ENCODE data around the gene ATG4B.
"Not testable (repeated sequence)": the region's sequence is repeated elsewhere in the genome, so short reads cannot be mapped to it uniquely, and the experiment has no call there.

The ATG4B gene

GRCh38 chr2:241637018-241637794 is at the start of gene ATG4B, which contains the start of gene THAP4:
Gene ATG4B, plus strand, starts transcription at chr2:241637693. Its CDS starts 22 bp downstream, at chr2:241637715.
Gene THAP4, minus strand, starts transcription at chr2:241637158. Its CDS starts 141 bp downstream, at chr2:241637017.
- DNase-seq (ENCODE audit: low read depth) = peak; percentile 85

DNA sequence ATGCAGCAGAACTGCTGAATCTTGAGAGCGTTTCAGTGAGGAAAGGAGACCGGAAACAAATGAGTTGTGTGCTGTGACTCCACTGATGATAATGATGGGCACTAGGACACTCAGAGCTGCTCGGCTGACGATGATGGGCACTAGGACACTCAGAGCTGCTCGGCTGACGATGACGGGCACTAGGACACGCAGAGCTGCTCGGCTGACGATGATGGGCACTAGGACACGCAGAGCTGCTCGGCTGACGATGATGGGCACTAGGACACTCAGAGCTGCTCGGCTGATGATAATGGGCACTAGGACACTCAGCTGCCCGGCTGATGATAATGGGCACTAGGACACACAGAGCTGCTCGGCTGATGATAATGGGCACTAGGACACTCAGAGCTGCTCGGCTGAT is 47.6 kb upstream of the ATG4B start:
- not testable (repeated sequence) for DNase-seq (ENCODE audit: low read depth)

- not testable (repeated sequence) for DNase-seq (ENCODE audit: low read depth)
Measured at GRCh38 chr2:241590496-241591455, 46.7 kb upstream of the ATG4B start.

- DNase-seq (ENCODE audit: low read depth) = no peak
Measured at GRCh38 chr2:241592126-241592845, 45.2 kb upstream of the ATG4B start.

GRCh38 chr2:241593271-241593670 is 44.2 kb upstream of the ATG4B start:
- DNase-seq (ENCODE audit: low read depth) = no peak

DNA sequence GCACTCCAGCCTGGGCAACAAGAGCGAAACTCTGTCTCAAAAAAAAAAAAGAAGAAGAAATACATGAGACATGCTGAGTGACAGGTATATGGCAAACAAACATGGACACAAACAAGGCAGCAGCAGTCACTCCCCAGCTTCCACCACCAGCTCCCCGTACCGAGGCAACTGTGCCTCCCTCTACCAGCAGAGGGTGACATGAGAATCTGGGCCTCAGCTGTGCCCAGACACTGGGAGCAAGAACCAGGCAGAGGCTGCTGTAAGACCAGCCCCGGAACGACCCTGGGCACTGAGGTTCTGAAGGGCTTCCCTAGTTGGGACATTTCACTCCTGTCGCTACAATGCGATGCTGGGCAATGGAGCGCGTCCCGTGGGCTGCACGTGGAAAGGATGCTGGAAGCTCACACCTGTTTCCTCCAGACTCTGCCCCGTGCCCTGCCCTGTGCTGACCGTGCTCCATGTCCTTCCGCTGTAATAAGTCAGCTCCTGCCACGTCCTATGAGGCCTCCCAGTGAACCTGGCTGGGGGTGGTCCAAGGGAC is 41.8 kb upstream of the ATG4B start:
- no peak for DNase-seq (ENCODE audit: low read depth)

DNA sequence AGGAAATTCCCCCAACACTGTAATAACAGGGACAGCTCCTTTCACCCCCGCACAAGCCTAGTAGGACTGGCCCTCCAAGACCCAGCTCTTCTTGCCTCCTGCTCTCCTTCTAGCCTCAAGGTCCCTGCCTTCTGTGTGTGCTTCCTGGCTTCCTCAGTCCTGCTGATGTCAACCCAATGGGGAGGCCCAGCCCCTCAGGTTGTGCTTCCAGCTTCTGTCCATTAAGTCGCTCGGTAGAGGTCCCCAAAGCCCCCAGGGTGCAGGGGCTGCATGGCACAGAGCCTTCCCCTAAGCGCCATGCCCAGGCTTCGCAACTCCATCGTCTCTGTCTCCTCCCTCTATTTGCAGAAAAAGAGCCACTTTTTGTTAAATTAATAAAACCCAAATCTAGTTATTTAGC is 39.9 kb upstream of the ATG4B start:
- DNase-seq (ENCODE audit: low read depth) = no peak

- DNase-seq (ENCODE audit: low read depth) = no peak
Measured at GRCh38 chr2:241598061-241598460, 39.4 kb upstream of the ATG4B start.

DNA sequence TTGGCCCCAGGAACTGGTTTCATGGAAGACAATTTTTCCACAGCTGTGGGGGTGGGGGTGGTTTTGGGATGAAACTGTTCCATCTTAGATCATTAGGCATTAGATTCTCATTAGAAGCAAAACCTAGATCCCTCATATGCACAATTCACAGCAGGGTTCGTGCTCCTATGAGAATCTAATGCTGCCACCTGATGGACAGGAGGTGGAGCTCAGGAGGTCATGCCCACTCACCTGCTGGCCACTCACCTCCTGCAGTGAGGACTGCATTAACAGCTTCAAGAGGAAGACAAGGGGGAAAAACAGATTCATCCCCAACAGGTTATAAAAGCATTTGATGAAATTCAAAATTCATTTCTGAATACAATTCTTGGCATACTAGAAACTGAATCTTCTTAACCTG is 39.0 kb upstream of the ATG4B start:
- DNase-seq (ENCODE audit: low read depth) = no peak

DNA sequence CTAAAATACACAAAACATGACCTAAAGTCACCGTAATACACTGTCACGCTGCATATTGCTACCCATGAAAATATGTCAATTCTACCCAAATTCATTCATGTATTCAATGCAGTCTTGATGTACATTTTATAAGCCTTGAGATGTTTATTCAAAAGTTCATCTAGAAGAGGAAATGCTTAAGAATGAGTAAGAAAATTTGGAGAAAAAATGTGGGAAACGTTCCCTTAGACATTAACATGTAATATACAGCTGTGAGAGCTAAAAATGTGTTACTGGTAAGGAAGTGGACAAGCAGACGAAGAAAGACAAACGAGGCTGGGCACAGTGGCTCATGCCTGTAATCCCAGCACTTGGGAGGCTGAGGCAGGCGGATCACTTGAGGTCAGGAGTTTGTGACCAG is 37.9 kb upstream of the ATG4B start:
- DNase-seq (ENCODE audit: low read depth) = peak; percentile 61

DNA sequence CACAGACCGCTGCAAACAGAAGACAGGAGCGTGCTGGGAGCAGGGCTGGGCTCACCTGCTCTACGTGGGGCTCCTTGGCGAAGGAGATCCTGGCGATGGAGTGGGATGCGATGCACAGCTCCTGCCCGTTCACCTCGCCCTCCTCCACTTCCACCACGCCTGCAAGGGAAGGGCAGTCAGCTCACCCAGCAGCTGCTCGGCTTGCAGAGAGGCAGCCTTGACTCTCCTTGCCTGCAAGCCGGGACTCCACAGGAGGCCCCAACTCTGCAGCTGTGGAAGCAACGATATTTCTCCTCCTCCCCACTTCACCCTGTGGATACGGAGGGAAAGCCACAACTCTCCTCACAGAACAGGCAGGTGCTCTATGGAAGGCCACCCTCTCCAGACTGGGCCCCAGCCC is 35.7 kb upstream of the ATG4B start:
- DNase-seq (ENCODE audit: low read depth) = no peak

DNA sequence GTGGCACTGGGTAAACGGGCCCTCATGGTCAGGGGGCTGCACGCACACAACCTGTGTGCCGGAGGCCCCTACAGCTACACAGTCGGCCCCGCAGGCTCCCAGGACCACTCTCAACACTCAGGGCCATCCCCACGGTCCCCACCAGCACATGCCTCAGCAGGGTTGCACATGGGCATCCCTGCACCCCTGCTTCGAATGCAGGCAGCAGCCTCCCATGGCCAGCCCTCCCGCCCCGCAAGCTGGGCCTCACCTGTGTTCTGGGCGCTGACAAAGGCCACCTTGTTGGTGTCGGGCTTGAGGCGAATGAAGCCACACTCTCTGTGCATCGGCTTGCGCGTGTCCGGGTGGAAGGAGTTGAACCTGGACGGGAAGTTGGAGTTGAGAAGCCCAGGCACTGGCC is 34.8 kb upstream of the ATG4B start:
- DNase-seq (ENCODE audit: low read depth) = no peak

DNA sequence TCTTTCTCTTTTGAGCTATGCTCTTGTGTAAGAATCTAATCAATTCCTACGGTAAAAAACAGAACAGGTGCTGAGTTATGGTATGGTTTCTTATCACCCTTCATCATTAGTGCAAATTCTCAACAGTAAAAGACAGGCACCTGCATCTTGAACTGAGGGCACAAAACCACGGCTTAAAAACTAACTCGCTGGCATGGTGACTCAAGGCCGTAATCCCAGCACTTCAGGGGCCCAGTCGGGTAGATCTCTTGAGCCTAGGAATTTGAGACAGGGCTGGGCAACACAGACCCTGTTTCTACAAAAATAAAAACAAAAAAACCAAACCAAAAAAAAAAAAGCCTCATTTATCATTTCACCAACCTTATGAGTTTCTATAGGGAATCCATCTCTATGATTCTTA is 33.8 kb upstream of the ATG4B start:
- DNase-seq (ENCODE audit: low read depth) = no peak

- no peak for DNase-seq (ENCODE audit: low read depth)
Measured at GRCh38 chr2:241606186-241606585, 31.3 kb upstream of the ATG4B start.

- DNase-seq (ENCODE audit: low read depth) = no peak
Measured at GRCh38 chr2:241607162-241607885, 30.2 kb upstream of the ATG4B start.

DNA sequence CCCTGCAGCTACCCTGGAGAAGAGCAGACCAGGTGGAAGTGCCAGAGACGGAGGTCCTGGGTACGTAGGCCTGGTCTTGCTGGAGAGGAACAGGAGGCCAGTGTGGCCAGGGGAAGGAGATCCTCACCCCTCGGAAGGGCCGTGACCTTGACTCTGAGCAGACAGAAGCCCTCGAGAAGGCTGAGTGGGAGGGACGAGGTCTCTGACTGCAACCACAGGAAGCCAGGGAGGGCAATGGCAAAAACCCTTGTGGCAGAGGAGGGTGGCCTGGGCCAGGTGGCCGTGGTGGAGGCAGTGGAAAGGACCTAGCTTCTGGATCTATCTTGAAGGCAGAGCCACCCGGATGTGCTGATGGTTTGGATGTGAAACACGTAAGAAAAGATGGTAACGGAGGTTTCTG is 28.6 kb upstream of the ATG4B start:
- DNase-seq (ENCODE audit: low read depth) = no peak

DNA sequence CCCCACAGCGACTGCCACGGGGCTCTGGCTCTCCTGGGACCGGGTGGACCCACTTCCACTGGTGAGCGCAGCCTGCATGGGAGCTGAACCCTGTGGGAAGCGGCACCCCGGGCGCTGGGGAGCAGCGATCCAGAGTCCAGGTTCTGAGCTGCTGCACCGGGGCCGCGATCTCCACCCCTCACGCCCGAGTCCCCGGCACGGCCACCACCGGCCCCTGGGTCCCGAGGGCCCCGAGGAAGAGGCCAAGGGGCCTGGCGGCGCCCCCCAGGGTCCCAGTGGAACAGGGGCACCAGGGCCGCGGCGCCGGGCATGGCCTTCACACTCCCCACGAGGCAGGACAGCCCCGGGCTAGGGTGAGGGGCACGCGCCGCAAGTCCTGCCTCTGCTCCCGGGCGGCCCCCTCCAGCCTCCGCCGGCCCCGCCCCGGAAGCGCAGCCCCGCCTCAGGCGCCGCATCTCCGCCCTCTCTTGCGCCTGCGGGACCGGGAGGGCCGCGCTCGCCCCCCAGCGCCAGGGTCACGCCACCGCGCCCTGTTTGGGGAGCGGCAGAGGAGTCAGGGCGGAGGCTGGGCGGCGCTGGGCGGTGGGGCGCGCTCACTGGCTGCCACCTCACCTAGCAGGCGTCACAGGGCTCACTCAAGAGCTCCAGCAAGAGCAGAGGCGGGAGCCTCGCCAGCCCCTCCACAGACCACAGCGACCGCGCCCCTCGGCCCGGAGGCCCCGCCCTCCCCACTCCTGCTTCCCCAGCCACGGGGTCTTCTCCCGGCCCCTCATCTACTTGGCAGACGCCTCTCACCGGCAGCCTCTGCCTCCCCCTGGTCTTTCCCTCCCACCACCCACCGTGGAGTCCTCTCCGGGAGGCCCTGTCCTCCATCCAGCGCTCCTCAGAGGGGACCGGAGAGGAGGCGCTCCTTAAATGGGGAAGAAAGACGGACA is 27.4 kb upstream of the ATG4B start:
- peak; percentile 86 for DNase-seq (ENCODE audit: low read depth)

DNA sequence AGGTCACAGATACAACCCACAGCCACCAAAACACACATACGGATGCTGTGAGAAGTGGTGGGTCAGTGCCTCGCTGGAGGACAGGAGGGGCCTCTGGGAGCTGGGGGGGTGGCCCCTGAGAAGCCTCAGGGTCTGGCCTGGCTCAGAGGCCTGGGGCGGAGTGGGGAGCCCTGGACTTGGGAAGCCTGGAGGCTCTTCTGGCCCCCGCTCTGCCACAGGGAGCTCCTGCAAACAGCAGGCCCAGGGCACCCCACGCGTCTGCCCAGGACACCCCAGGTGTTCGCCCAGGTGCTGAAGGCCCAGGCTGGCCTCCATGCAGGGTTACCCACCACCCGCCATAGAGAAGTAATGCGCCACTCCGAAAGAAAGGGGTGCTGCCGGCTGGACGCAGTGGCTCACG is 26.4 kb upstream of the ATG4B start:
- DNase-seq (ENCODE audit: low read depth) = no peak

- peak; percentile 38 for DNase-seq (ENCODE audit: low read depth)
Measured at GRCh38 chr2:241612156-241613016, 25.1 kb upstream of the ATG4B start.
